Brain microvascular endothelial cell (primary cell): ENCODE data around the gene NNMT.

Experiments
- DNase-seq: peaks from one replicate; pipeline ENCODE4 v3.0.0-alpha.2; 2020
- H3K27ac ChIP-seq: fragments of 250-450 bp; sonication (Bioruptor Pico); 2 replicates; pipeline ENCODE4 v1.5.1; 2020; ENCODE audit warnings: mild to moderate bottlenecking, moderate library complexity
- H3K27me3 ChIP-seq: fragments of 250-450 bp; sonication (Bioruptor Pico); replicated peaks from 2 replicates; pipeline ENCODE4 v1.5.1; 2020; ENCODE audit warnings: mild to moderate bottlenecking
- H3K36me3 ChIP-seq: fragments of 250-450 bp; sonication (Bioruptor Pico); replicated peaks from 2 replicates; pipeline ENCODE4 v1.5.1; 2020; ENCODE audit warnings: mild to moderate bottlenecking
- H3K4me3 ChIP-seq: 2 replicates; pipeline ENCODE4 v1.5.1; 2011; ENCODE audit warnings: low read depth, mild to moderate bottlenecking, control low read depth, low read length, moderate library complexity
- in situ Hi-C: cut with HindIII; loops from 2 replicates; pipeline ENCODE4 v1.10.0; 2017; ENCODE audit warnings: low sequenced_read_pairs, low pct_ligation_motif_present
- TF ChIP-seq, protein P1 (sequence below): IDR thresholded peaks from 2 replicates; pipeline ENCODE4 v1.5.1; 2011; ENCODE audit warnings: low read depth, mild to moderate bottlenecking, moderate library complexity, low read length, control low read depth, inconsistent platforms; ENCODE audit errors: missing control alignments

NNMT gene

GRCh38 chr11:114260077-114260476 lies 36.1 kb upstream of the NNMT start:
- Histone ChIP-seq H3K27me3 (peaks cover 18% of the 10 kb centered on the region), H3K4me3 (no peak overlapping the region), H3K27ac (no peak overlapping the region), H3K36me3 (no peaks in the 10 kb centered on the region)
- DNase-seq: no peak
- TF ChIP-seq, protein P1, sequence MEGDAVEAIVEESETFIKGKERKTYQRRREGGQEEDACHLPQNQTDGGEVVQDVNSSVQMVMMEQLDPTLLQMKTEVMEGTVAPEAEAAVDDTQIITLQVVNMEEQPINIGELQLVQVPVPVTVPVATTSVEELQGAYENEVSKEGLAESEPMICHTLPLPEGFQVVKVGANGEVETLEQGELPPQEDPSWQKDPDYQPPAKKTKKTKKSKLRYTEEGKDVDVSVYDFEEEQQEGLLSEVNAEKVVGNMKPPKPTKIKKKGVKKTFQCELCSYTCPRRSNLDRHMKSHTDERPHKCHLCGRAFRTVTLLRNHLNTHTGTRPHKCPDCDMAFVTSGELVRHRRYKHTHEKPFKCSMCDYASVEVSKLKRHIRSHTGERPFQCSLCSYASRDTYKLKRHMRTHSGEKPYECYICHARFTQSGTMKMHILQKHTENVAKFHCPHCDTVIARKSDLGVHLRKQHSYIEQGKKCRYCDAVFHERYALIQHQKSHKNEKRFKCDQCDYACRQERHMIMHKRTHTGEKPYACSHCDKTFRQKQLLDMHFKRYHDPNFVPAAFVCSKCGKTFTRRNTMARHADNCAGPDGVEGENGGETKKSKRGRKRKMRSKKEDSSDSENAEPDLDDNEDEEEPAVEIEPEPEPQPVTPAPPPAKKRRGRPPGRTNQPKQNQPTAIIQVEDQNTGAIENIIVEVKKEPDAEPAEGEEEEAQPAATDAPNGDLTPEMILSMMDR: no peak
- in situ Hi-C loops: loop anchor here (25.0 kb wide), 2 partner anchors 223 to 348 kb away; partner anchors contain the start of gene HTR3B

GRCh38 chr11:114260483-114260882 lies 35.7 kb upstream of the NNMT start:
- Histone ChIP-seq H3K36me3 (no peaks in the 10 kb centered on the region), H3K4me3 (no peak overlapping the region), H3K27me3 (peaks cover 18% of the 10 kb centered on the region), H3K27ac (no peak overlapping the region)
- DNase-seq: no peak
- in situ Hi-C loops: loop anchor here (25.0 kb wide), 2 partner anchors 223 to 348 kb away; partner anchors contain the start of gene HTR3B
- TF ChIP-seq, protein P1: no peak

- in situ Hi-C loops: loop anchor here (25.0 kb wide), 2 partner anchors 224 to 349 kb away; partner anchors contain the start of gene HTR3B
- DNase-seq: no peak
- Histone ChIP-seq H3K27ac (no peak overlapping the region), H3K36me3 (no peaks in the 10 kb centered on the region), H3K27me3 (peaks cover 18% of the 10 kb centered on the region), H3K4me3 (no peak overlapping the region)
- TF ChIP-seq, protein P1: no peak
Measured at GRCh38 chr11:114261791-114262190, 34.4 kb upstream of the NNMT start.

GRCh38 chr11:114262681-114263512 lies 33.3 kb upstream of the NNMT start:
- Histone ChIP-seq H3K36me3 (no peaks in the 10 kb centered on the region), H3K27me3 (peaks cover 12% of the 10 kb centered on the region), H3K4me3 (no peak overlapping the region), H3K27ac (no peak overlapping the region)
- DNase-seq: peak; percentile 52
- in situ Hi-C loops: loop anchor here (25.0 kb wide), 2 partner anchors 226 to 351 kb away; partner anchors contain the start of gene HTR3B
- TF ChIP-seq, protein P1: peak; percentile 88

- Histone ChIP-seq H3K27ac (no peak overlapping the region), H3K36me3 (no peaks in the 10 kb centered on the region), H3K27me3 (peaks cover 5% of the 10 kb centered on the region), H3K4me3 (no peak overlapping the region)
- in situ Hi-C loops: loop anchor here (25.0 kb wide), 2 partner anchors 226 to 351 kb away; partner anchors contain the start of gene HTR3B
- TF ChIP-seq, protein P1: no peak
- DNase-seq: no peak
Measured at GRCh38 chr11:114263513-114264170, 32.6 kb upstream of the NNMT start.
